Upper lobe of left lung (tissue), 4 donors: ENCODE results near the gene ZNF341.

Experiments
- CTCF ChIP-seq, 6 experiments: fragments of 450-650 bp in 4 of 6; fragments of 200-600 bp in 2 of 6; sonication (generic) in 2 of 6; IDR thresholded peaks; one replicate each; pipeline ENCODE4 v1.5.1; 2016 to 2019; ENCODE audit warnings: antibody characterized with exemption in 6 of 6
- EP300 ChIP-seq, 4 donors: sonication (generic); formaldehyde crosslinking; IDR thresholded peaks; one replicate each; pipeline ENCODE4 v1.5.1; 2017; ENCODE audit warnings: antibody characterized with exemption in 4 of 4, control low read depth in 2 of 4
- POLR2A ChIP-seq, 4 donors: fragments of 450-650 bp; IDR thresholded peaks; one replicate each; pipeline ENCODE4 v1.5.1; 2016 to 2017; ENCODE audit warnings: antibody characterized with exemption in 4 of 4, mild to moderate bottlenecking in 2 of 4
- POLR2AphosphoS5 ChIP-seq, 2 donors: sonication (generic); formaldehyde crosslinking; IDR thresholded peaks; one replicate each; pipeline ENCODE4 v1.5.1; 2017; ENCODE audit warnings: antibody characterized with exemption in 2 of 2

GRCh38 chr20:33707668-33708067 lies 24.1 kb upstream of the ZNF341 start:
- TF ChIP-seq CTCF (IDR thresholded peaks at IDR 0.05) (no peak), POLR2A (IDR thresholded peaks at IDR 0.05) (no peak), POLR2AphosphoS5 (IDR thresholded peaks at IDR 0.05) (no peak), EP300 (IDR thresholded peaks at IDR 0.05) (no peak)
